H1 (cell line): ENCODE results near the gene ARMH4. TPM values are rescaled to one million over a fixed set of nuclear protein-coding genes. Genes with fewer than 3 reads are reported as not detected.

Experiments used
- ASH2L ChIP-seq: fragments of 200-600, 300-600 bp; sonication (generic); IDR thresholded peaks from one replicate; pipeline ENCODE4 v1.7.1; 2017; ENCODE audit warnings: low read length
- CHD1 ChIP-seq: IDR thresholded peaks from 2 replicates; pipeline ENCODE4 v1.6.1; 2012; ENCODE audit warnings: low read depth, low read length, improper control_type of control experiment
- CREB1 ChIP-seq: IDR thresholded peaks from 2 replicates; pipeline ENCODE4 v1.6.1; 2012; ENCODE audit warnings: inconsistent platforms
- CTCF ChIP-seq, 3 experiments: IDR thresholded peaks; 1 replicate in 2 of 3; 2 replicates in 1 of 3; pipeline versions ENCODE4 v1.5.1 to v1.6.1; 2011; ENCODE audit warnings: low read length in 3 of 3, mild to moderate bottlenecking in 3 of 3, inconsistent platforms in 2 of 3, low read depth in 1 of 3, moderate library complexity in 1 of 3; ENCODE audit not compliant: insufficient read depth in 1 of 3; ENCODE audit errors: control extremely low read depth in 1 of 3
- EGR1 ChIP-seq: IDR thresholded peaks from 2 replicates; pipeline ENCODE4 v1.6.1; 2011; ENCODE audit warnings: low read depth, low read length, borderline replicate concordance
- GABPA ChIP-seq: IDR thresholded peaks from 2 replicates; pipeline ENCODE4 v1.6.1; 2011; ENCODE audit warnings: mild to moderate bottlenecking, low read length, moderate library complexity, borderline replicate concordance; ENCODE audit not compliant: insufficient read depth
- GTF2F1 ChIP-seq: IDR thresholded peaks from 2 replicates; pipeline ENCODE4 v1.6.1; 2012; ENCODE audit warnings: low read depth, low read length, improper control_type of control experiment, borderline replicate concordance
- HDAC2 ChIP-seq, 2 experiments: fragments of 300-600 bp in 1 of 2; sonication (generic) in 1 of 2; IDR thresholded peaks; 2 replicates each; pipeline ENCODE4 v1.6.1; 2011 to 2012; ENCODE audit warnings: low read depth in 2 of 2, low read length in 2 of 2, mild to moderate bottlenecking in 2 of 2, moderate library complexity in 2 of 2, borderline replicate concordance in 1 of 2, inconsistent platforms in 1 of 2
- KDM4A ChIP-seq: IDR thresholded peaks from one replicate; pipeline ENCODE4 v1.7.1; 2012; ENCODE audit warnings: low read depth, mild to moderate bottlenecking, moderate library complexity, low read length, inconsistent platforms; ENCODE audit not compliant: severe bottlenecking
- NANOG ChIP-seq: IDR thresholded peaks from 2 replicates; pipeline ENCODE4 v1.6.1; 2011; ENCODE audit warnings: low read length, low read depth, mild to moderate bottlenecking, inconsistent platforms; ENCODE audit not compliant: insufficient read depth, poor library complexity, severe bottlenecking
- NRF1 ChIP-seq: IDR thresholded peaks from 2 replicates; pipeline ENCODE4 v1.6.1; 2011; ENCODE audit warnings: mild to moderate bottlenecking, low read depth, low read length, improper control_type of control experiment
- PHF8 ChIP-seq: fragments of 200-600 bp; sonication (generic); conservative IDR thresholded peaks from 2 replicates; pipeline ENCODE4 v1.7.1; 2012; ENCODE audit warnings: low read depth, mild to moderate bottlenecking, inconsistent platforms, low read length, moderate library complexity
- POLR2A ChIP-seq, 2 experiments: IDR thresholded peaks; 1 replicate in 1 of 2; 2 replicates in 1 of 2; pipeline ENCODE4 v1.6.1; 2011; ENCODE audit warnings: low read depth in 2 of 2, low read length in 2 of 2, mild to moderate bottlenecking in 2 of 2; ENCODE audit errors: control extremely low read depth in 1 of 2
- RBBP5 ChIP-seq: IDR thresholded peaks from 2 replicates; pipeline ENCODE4 v1.7.1; 2012; ENCODE audit warnings: low read depth, mild to moderate bottlenecking, inconsistent platforms, low read length, moderate library complexity, borderline replicate concordance
- RNF2 ChIP-seq: fragments of 200-900, 300-1000 bp; sonication (generic); IDR thresholded peaks from 2 replicates; pipeline ENCODE4 v1.7.1; 2016; ENCODE audit warnings: borderline replicate concordance, low read depth, mild to moderate bottlenecking, antibody characterized with exemption, low read length; ENCODE audit not compliant: poor library complexity, severe bottlenecking; ENCODE audit errors: missing control alignments
- RXRA ChIP-seq: IDR thresholded peaks from 2 replicates; pipeline ENCODE4 v1.6.1; 2011; ENCODE audit warnings: low read depth, mild to moderate bottlenecking, low read length, moderate library complexity; ENCODE audit not compliant: insufficient read depth
- SAP30 ChIP-seq: fragments of 300-600 bp; sonication (generic); IDR thresholded peaks from 2 replicates; pipeline ENCODE4 v1.7.1; 2012; ENCODE audit warnings: low read length, moderate library complexity, mild to moderate bottlenecking, inconsistent platforms; ENCODE audit not compliant: insufficient read depth, insufficient replicate concordance
- SP1 ChIP-seq: IDR thresholded peaks from 2 replicates; pipeline ENCODE4 v1.6.1; 2011; ENCODE audit warnings: low read depth, low read length
- SP4 ChIP-seq: IDR thresholded peaks from 2 replicates; pipeline ENCODE4 v1.6.1; 2012; ENCODE audit warnings: low read length, inconsistent platforms
- SUZ12 ChIP-seq: fragments of 200-600 bp; sonication (generic); IDR thresholded peaks from 2 replicates; pipeline ENCODE4 v1.6.1; 2012; ENCODE audit warnings: mild to moderate bottlenecking, inconsistent platforms, low read length, moderate library complexity, mixed read lengths
- TBP ChIP-seq: IDR thresholded peaks from 2 replicates; pipeline ENCODE4 v1.6.1; 2011; ENCODE audit warnings: low read depth, low read length, improper control_type of control experiment
- polyA plus RNA-seq, 7 experiments: library from polyadenylated mRNA; depleted of rRNA in 3 of 7; stranded (reverse) in 5 of 7; unstranded in 2 of 7; fragments of >200 nt in 5 of 7; fragments of 200-250 nt in 2 of 7; gene quantifications; 1 replicate in 5 of 7; 2 replicates in 1 of 7; 4 replicates in 1 of 7; pipeline versions ENCODE4 v1.2.1 to v1.2.3, GENCODE V29; 2011 to 2013; ENCODE audit warnings: missing spikeins in 2 of 7, mixed read lengths in 2 of 7
- total RNA-seq: library from RNA; stranded (reverse); fragmentation: NEBNext Ultra II Directional; extraction: Animal tissue kit (Norgen Biotek cat#: 25700); gene quantifications from 2 replicates; pipeline ENCODE4 v1.2.1, GENCODE V29; 2021

ARMH4 gene
- total and polyA plus RNA-seq, 2 of the 8 experiments (the other 6 are each of a cell fraction or from before 2014, with no cell fraction given), result 7.1 to 25.4 TPM

- TF ChIP-seq SP1, result no peak
- TF ChIP-seq RNF2, result no peak
- no peak for TF ChIP-seq NANOG
- TF ChIP-seq SAP30, result no peak
- peak; percentile 35; the same call in 1 of the 2 replicates for TF ChIP-seq CREB1
- TF ChIP-seq RXRA, result no peak
- TF ChIP-seq NRF1, result no peak
- TF ChIP-seq HDAC2 (IDR thresholded peaks at IDR 0.05; ENCODE audit: borderline replicate concordance in 1 of 2, low read depth in 2 of 2, low read length in 2 of 2), result 0 out of 4 replicates have a peak, but pooled peaks of 1 of the 2 experiments have one; percentile 69
- peak; percentile 94 for TF ChIP-seq RBBP5
- TF ChIP-seq GABPA, result no peak
- no peak for TF ChIP-seq SUZ12
- no peak for TF ChIP-seq GTF2F1
- TF ChIP-seq POLR2A (IDR thresholded peaks at IDR 0.05; ENCODE audit: control extremely low read depth in 1 of 2, low read depth in 2 of 2, low read length in 2 of 2), result peak; percentile 42 to 71
- TF ChIP-seq CTCF (IDR thresholded peaks at IDR 0.05; ENCODE audit: control extremely low read depth in 1 of 3, insufficient read depth in 1 of 3, low read depth in 1 of 3, low read length in 3 of 3), result no peak
- no peak for TF ChIP-seq CHD1
- TF ChIP-seq TBP, result peak; percentile 67; the same call in 1 of the 2 replicates
- TF ChIP-seq EGR1, result peak; percentile 98
- peak; percentile 27 for TF ChIP-seq KDM4A
- TF ChIP-seq SP4, result peak; percentile 98
- TF ChIP-seq ASH2L, result peak; percentile 92
- TF ChIP-seq PHF8, result peak; percentile 86
These were observed 47.9 kb upstream of the ARMH4 start, which contains the start of gene ACTR10 (continued) for GRCh38 chr14:58199726-58200479.
